Effector CD8-positive, alpha-beta T cell (primary cell): ENCODE measurements around the gene EVI5L.
A peak's percentile ranks its signal among the peaks of the same experiment; 100 is the strongest.

Experiments used
- DNase-seq: peaks from one replicate; lab custom pipeline; 2025; lab: John Stamatoyannopoulos, UW

The EVI5L gene

GRCh38 chr19:7895565-7895964 is 65.5 kb downstream of the EVI5L start:
- DNase-seq = no peak

- DNase-seq = no peak
Measured at GRCh38 chr19:7897292-7897691, 67.3 kb downstream of the EVI5L start.

- no peak for DNase-seq
Measured at GRCh38 chr19:7898967-7899366, 68.9 kb downstream of the EVI5L start.

- DNase-seq = no peak
Measured at GRCh38 chr19:7899751-7900378, 69.8 kb downstream of the EVI5L start.

- no peak for DNase-seq
Measured at GRCh38 chr19:7900401-7900870, 70.4 kb downstream of the EVI5L start.

DNA sequence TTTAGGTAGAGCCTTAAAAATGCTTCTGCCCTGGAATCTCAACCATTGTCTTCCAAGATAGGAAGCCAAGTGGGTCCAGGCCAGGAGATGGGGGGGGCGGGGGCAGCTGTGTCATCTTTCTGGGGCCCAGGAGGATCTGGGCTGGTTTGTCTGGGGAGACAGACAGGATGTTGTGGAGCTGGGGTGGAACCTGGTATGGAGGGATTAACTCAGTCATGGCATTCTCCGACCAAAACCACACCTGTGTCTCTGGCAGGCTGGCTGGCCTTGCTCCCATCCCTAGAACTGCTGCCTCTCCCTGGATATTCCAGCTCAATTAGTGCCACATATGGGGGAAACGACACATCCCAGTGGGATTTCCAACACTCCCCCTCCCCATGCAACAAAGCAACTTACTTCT is 70.9 kb downstream of the EVI5L start:
- no peak for DNase-seq

DNA sequence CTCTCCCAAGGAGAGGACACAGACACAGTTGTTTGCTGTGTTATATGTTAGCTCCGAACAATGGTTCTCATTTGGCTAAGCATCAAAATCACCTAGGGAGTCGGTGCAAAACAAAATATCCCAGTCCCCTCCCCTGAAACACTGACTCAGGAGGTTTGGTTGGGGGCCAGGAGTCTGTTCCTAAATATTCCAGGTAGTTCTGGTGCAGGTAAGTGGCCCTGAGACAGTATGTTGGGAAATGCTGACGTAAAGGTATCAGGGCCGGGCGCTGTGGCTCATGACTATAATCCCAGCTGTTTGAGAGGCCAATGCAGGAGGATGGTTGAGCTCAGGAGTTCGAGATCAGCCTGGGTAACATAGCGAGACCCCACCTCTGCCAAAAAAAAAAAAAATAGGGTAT is 71.3 kb downstream of the EVI5L start:
- DNase-seq = no peak

- DNase-seq = no peak
Measured at GRCh38 chr19:7902796-7903243, 72.8 kb downstream of the EVI5L start.

GRCh38 chr19:7903244-7904073 is 73.4 kb downstream of the EVI5L start, which contains the start of gene MAP2K7:
MAP2K7 (plus strand) TSS chr19:7903877; CDS start chr19:7903945, 68 bp downstream.
- DNase-seq = peak; percentile 100

DNA sequence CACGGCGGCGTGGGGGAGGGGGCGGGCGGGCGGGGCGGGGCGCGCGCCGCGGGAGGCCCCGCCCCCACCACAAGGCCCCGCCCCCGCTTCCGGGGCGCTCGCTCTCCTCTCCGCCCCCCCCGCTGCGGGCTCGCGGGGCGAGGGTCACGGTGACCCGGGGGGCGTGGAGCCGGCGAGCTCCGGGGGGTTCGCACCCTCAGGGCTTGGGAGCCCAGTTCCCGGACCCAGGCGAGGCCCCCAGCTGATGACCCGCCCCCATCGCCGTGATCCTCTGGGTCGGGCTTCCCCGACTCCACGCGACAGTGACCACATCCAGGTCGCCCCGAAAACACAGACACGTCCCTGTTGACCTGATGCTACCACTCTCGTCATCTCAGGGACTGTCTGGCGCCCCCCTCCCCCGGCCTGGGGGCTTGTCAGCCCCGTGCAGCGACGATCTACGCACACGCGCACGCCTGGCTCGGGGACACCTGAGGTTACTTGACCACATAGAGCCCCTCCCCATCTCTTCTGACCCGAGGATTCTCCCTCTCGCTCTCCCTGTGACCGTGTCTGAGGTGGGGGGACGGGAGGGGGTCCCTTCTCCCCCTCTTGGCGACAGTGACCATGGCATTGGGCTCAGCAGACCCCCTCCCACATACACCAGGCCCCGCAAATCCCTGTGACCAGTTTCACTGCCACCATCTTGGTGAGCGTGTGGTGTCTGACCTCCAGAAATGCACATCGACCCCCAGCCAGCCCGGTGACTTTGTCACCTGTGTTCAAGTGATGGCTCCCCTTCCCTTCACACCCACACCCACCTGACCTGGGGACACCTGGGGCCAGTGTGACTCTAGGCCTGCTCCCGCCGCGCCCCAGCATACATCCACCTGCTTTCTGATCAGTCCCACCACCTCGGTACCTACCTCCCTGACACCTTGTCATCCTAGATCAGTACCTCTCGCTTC is 74.3 kb downstream of the EVI5L start:
- DNase-seq = peak; percentile 68

DNA sequence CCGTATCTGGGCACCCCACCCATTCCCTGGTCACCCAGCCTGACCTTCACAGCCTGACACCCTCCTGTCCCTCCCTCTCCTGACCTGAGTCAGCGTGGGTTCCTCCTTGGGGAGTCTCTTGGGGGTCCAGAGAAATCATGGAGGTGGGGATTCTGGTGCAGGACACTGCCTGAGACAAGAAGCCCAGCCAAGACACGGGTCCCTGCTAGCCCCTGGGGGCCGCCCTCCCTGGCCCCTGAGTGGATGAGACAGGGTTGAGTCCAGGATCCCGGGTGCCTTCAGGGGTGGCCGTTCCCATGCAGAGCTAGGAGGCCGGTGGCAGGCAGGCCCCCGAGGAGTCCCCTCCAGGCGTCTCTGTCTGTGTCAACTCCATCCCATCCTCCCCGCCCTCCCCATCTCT is 75.2 kb downstream of the EVI5L start:
- no peak for DNase-seq

DNA sequence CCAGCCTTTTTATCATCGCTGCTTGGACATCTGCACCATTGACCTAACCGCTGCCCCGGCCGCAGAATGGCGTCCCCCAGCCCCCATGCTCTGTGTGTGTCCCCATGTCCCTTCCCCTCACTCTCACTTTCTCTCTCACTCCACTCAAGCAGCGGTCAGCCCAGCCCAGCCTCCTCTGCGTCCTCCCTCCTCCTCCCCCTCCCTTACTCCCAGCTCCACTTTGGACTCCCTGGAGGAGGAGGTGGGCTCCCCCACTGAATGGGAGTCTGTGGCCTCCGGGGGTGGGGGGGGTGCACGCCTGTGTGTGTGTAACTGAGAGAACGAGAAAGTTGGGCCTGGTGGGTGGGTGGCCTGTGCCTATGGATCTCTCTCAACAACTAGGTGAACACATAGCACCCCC is 75.8 kb downstream of the EVI5L start:
- no peak for DNase-seq

DNA sequence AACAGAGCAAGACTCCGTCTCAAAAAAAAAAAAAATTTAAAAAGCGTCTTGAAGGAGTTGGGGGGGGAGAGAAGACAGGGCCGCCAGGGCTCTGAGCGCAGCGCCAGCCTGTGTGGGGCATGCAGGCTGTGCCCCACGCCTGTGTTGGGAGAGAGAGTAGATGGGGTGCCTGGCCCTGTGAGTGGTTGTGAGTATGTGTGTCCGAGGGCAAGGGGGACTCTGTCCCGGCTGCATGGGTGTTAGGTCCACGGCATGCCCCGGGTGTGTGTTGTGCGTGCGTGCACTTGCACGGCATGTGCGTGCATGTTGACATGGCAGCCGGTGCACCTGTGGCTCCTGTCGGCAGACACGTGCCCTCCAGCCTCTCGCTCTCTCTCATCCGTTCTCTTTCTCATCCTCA is 77.1 kb downstream of the EVI5L start:
- DNase-seq = no peak

DNA sequence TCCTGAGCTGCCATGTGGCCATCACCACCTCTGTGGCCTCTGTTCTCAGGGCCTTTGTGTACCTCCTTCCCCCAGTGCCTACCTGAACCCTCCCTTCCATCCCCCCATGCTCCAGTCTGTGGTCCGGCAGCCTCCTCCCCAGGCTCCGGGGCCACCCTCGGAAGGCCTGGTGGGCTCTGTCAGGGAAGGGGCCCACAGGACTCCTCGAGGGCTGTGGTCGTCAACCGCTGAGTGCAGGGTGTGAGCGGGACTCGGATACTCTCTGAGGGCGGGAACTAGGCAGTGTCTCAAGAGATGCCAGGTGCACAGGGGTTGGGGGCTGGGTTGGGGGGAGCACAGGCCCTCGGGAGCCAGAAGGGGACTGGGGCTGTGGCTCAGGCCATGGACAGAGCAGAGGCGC is 77.5 kb downstream of the EVI5L start:
- no peak for DNase-seq

DNA sequence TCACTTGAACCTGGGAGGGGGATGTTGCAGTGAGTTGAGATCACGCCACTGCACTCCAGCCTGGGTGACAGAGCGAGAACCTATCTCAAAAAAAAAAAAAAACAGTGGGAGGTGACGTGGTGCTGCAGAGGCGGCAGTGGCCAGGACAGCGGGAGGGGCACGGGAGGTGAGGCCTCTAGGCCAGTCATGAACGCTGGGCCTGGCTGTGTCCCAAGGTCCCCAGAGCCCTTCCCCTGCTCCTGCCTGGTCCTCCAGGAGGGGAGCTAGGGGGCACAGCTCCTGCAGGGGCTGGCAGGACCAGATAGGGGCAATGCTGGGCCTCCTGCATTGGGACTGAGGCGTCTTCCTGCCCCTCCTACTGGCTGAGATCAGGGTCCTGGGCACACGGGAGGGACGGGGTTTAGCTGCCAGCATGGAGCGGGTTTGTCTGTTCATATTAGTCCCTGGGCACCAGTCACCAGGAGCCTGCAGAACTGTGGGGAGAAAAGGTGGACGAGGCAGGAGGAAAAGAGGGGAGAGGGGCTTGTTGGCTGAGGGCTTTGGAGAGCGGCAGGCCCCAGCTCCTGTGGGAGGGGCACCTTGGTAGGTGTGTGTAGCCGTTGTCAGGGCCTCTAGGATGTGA is 78.2 kb downstream of the EVI5L start:
- no peak for DNase-seq

DNA sequence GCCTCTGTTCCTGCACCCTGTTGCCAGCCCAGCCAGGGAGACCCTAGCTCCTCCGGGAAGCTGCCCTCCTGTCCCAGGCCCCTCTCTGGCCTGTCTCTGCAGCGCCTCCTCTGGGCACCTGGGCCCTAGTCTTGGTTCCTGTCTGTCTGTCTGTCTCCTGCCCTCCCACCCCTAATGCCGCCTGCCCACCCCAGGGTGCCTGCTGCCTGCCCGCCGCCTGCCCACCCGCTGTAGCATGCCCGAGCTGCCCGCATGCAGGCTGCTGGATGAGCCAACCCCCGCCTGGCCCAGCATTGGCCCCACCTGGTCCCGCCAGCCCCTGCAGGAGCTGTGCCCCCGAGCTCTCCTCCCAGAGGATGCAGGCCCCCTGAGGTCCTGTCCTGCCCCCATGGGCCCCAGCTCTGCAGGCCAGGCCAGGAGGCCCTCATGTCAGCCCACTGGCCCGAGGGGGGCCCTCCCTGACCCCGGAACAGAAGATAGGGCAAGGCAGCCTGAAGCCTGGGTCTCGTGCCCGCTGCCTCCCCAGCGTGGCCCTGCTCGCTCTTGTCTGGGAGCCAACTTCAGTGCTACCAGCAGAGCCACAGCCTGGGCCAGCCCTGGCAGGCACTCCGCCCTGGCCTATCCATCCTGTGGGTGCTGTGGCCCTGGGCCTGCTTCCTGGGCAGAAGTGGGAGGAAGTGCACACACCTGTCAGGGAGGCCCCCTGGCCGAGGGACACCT is 78.9 kb downstream of the EVI5L start:
- DNase-seq = no peak

DNA sequence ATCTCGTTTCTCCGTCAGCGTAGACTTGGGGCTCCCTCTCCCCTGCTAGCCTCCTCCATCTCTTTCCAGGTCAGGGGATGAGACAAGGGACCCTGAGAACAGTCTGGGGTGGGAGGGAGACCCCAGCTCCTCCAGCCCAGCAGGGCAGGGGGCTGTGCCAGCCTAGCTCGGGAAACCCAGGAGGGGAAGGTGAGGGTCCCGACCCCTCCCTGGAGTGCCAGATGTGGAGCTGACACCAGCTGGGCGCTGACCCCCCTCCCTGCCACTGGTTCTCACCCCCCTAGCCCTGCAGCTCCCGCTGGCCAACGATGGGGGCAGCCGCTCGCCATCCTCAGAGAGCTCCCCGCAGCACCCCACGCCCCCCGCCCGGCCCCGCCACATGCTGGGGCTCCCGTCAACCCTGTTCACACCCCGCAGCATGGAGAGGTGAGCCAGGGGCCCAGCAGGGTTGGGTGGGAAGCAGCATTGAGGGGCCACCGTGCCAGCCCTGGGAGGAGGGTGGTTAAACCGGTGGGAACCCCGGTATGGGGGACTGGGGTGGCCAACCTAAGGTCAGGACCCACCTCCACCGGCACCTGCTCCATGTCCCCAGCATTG is 79.6 kb downstream of the EVI5L start:
- no peak for DNase-seq

DNA sequence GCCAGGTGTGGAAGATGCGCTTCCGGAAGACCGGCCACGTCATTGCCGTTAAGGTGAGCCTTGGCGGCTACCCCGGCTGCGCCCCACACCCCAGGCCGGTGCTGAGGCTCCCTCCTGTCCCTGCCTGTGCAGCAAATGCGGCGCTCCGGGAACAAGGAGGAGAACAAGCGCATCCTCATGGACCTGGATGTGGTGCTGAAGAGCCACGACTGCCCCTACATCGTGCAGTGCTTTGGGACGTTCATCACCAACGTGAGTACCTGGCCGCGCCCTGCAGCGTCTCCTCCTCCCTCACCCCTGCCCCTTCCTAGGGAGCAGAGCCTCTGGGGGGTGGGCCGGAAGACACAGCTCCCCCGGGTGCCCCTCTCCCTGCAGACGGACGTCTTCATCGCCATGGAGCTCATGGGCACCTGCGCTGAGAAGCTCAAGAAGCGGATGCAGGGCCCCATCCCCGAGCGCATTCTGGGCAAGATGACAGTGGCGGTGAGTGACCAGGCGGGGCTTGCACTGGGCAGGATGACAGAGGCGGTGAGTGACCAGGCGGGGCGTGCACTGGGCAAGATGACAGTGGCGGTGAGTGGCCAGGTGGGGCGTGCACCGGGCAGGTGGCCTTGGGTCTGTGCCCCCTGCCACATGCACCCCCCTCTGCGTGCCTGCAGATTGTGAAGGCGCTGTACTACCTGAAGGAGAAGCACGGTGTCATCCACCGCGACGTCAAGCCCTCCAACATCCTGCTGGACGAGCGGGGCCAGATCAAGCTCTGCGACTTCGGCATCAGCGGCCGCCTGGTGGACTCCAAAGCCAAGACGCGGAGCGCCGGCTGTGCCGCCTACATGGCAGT is 80.5 kb downstream of the EVI5L start:
- DNase-seq = no peak

GRCh38 chr19:7911508-7912143 is 81.6 kb downstream of the EVI5L start:
- DNase-seq = no peak
